GM18498 (cell line): ENCODE results near the gene PABPC1L2A.
"Not testable (repeated sequence)": the region's sequence is repeated elsewhere in the genome, so short reads cannot be mapped to it uniquely, and the experiment has no call there.

Experiments used
- ATAC-seq: cut with Tn5 transposase; IDR thresholded peaks from one replicate; pipeline ENCODE4 v1.9.1; 2021; ENCODE audit warnings: mild to moderate bottlenecking, moderate library complexity; ENCODE audit not compliant: unreplicated experiment

The PABPC1L2A gene

DNA sequence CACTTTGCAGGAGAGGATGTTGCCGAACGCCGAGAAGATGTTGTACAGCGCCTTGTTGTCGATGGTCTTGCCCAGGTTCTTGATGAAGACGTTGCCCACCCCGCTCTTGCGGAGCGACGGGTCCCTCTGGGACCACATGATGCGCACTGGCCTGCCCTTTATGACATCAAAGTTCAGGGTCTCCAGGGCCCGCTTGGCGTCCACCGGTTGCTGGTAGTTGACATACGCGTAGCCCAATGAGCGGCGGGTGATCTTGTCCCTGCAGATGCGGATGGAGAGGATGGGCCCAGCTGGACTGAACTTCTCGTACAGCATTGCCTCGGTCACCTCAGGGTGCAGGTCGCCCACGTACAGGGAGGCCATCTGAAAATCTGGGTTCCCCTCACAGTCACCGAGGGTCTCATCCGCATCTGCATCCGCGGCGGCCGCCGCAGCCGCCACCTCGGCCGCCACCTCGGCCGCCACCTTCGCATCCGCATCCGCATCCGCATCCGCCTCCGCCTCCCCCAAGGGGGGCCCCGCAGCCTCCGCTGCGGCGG is at the start of gene PABPC1L2A:
Gene PABPC1L2A (minus strand): TSS at position 489 of the 539 bp plus-strand sequence. CDS start 126 bp downstream, at position 363.
- ATAC-seq = not testable (repeated sequence)

DNA sequence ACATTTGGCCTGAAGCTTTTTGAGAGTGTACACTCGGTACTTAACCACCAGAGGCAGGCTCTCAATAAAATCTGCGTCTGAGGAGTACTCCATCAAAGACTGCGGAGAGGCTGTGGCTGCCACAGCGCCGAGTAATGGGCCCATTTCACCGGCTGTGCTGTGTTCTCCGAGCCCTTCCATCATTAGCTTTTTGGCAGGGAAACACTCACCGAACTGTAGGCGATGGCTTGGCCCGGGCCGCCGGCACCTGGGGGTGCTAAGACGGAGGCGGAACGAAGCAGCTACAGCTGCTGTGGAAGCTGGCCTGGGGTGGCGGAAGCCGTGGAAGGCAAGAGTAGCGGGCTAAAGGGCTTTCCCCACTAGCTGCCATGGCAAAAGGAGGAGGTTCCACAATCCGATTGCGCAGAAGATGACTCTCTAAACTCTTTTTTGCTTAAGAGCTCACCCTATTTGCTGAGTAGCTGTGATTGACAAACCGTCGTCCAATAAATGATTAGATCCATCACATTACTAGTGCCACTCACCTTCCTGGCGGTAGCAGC is 48.5 kb upstream of the PABPC1L2A start:
- ATAC-seq = peak; percentile 88

DNA sequence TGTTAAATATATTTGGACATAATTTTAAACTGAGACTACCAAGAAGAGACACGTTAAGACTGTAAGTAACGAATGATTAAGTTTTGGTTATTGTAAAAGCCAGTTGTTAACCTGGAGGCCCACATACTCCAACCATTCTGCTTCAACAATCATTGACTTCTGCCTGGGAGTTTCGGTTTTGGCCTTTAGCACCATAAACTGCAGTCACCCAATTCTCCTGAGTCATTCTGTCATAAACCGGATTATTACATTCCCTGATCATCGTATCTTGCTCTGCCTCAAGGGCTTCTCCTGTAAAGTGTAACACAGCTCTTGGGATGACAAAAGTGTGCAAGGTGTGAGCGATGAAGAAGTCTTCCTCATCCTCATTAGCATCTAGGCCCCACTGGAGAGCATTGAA is 46.9 kb upstream of the PABPC1L2A start:
- no peak for ATAC-seq

DNA sequence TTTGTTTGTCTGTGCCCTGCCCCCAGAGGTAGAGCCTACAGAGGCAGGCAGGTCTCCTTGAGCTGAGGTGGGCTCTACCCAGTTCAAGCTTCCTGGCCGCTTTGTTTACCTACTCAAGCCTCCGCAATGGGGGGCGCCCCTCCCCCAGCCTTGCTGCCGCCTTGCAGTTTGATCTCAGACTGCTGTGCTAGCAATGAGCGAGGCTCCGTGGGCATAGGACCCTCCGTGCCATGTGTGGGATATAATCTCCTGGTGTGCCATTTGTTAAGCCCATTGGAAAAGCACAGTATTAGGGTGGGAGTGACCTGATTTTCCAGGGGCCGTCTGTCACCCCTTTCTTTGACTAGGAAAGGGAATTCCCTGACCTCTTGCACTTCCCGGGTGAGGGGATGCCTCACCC is 20.2 kb upstream of the PABPC1L2A start:
- ATAC-seq = not testable (repeated sequence)

DNA sequence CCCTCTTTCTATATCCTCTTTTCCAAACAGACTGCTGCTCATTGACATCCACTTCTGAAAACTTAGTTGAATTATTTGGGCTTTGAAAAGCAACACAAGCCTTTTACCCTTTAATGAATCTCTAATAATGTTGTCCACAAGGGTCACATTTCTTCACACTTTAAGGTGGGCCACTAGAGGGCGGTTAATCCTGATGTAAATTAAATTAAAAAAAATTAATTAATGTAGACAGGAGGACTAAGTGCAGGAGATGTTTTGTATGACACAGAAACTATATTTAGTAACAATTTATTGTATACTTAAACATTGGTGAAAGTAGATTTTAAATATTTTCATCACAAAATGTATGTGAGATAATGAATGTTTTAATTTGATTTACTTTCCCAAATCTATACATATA is 7.5 kb upstream of the PABPC1L2A start:
- not testable (repeated sequence) for ATAC-seq

DNA sequence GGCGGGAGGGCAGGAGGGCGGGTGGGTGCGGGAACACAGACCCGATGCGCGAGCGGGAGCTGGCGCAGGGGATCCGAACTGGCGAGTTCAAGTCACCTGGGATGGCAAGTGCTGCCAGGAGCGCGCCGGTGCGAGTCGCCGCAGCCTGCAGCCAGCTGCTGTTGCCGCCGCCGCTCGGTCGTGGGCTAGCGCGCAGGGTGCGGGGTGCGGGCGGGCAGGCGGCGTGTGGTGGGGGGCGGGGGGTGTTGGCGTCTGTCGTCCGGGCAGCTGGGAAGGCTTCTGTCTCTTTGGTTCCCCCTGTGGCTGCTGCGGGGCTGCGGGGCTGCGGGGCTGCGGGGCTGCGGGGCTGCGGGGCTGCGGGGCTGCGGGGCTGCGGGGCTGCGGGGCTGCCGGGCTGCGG is 572 bp upstream of the PABPC1L2A start:
- not testable (repeated sequence) for ATAC-seq

DNA sequence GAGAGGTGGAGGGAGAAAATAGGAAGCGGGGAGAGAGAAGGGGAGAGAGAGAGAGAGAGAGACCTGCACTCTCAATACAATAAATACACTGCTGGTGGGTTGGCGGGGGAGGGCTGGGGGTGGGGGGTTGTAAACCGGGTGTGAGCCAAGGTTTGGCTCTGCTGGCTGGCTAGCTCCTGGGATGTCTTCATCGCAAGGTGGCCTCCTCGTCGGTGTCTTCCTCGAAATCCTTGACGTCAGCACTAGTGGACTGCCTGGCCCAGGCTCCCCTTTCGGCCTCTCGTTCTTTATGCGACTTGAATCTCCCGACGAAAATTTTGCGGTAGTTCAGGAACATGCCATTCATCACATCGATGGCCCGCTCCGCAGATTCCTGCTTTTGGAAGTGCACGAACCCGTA is 715 bp downstream of the PABPC1L2A start:
- not testable (repeated sequence) for ATAC-seq

DNA sequence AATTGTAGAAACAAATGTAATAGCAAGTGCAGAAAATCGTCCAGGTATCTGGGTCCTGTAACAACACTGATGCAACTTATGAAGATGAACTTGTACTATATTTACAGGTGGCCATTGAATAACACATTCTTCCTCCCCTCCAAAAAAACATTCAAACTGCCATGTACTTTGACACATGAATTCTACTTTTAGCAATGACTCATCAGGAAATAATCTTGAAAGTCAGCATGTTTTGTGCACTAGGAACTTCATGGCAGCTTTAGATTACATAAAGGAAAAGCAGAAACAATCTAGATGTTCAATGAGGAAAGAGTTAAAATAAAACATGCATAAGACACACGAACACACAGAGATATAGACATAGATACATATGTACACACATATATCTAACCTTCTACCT is 2.5 kb downstream of the PABPC1L2A start:
- no peak for ATAC-seq

DNA sequence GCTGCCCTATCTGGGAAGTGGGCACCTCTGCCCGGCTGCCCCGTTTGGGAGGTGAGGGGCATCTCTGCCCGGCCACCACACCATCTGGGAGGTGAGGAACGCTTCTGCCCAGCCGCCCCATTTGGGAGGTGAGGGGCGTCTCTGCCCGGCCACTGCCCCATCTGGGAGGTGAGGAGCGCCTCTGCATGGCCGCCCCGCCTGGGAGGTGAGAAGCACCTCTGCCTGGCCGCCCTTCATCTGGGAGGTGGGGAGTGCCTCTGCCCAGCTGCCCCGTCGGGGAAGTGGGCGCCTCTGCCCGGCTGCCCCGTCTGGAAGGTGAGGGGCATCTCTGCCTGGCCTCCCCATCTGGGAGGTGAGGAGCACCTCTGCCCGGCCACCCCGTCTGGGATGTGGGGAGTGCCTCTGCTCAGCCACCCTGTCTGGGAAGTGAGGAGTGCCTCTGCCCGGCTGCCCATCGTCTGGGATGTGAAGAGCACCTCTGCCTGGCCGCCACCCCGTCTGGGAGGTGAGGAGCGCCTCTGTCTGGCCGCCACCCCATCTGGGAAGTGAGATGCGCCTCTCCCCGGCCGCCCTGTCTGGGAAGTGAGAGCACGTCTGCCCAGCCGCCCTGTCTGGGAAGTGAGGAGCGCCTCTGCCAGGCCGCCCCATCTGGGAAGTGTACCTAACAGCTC is 9.8 kb downstream of the PABPC1L2A start:
- no peak for ATAC-seq

DNA sequence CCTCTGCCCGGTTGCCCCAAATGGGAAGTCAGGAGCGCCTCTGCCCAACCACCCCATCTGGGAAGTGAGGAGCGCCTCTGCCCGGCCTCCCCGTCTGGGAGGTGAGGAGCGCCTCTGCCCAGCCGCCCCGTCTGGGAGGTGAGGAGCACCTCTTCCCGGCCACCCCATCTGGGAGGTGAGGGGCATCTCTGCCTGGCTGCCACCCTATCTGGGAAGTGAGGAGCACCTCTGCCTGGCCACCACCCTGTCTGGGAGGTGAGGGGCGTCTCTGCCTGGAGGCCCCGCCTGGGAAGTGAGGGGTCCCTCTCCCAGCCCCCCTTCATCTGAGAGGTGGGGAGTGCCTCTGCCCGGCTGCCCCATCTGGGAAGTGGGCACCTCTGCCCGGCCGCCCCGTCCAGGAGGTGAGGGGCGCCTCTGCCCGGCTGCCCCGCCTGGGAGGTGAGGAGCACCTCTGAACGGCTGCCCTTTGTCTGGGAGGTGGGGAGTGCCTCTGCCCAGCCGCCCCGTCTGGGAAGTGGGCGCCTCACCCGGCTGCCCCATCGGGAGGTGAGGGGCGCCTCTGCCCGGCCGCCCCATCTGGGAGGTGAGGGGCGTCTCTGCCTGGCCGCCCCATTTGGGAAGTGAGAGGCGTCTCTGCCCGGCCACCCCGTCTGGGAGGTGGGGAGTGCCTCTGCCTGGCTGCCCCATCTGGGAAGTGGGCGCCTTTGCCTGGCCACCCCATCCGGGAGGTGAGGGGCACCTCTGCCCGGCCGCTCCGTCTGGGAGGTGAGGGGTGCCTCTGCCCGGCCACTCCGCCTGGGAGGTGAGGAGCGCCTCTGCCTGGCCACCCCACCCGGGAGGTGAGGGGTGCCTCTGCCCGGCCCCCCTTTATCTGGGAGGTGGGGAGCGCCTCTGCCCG is 10.6 kb downstream of the PABPC1L2A start:
- no peak for ATAC-seq

DNA sequence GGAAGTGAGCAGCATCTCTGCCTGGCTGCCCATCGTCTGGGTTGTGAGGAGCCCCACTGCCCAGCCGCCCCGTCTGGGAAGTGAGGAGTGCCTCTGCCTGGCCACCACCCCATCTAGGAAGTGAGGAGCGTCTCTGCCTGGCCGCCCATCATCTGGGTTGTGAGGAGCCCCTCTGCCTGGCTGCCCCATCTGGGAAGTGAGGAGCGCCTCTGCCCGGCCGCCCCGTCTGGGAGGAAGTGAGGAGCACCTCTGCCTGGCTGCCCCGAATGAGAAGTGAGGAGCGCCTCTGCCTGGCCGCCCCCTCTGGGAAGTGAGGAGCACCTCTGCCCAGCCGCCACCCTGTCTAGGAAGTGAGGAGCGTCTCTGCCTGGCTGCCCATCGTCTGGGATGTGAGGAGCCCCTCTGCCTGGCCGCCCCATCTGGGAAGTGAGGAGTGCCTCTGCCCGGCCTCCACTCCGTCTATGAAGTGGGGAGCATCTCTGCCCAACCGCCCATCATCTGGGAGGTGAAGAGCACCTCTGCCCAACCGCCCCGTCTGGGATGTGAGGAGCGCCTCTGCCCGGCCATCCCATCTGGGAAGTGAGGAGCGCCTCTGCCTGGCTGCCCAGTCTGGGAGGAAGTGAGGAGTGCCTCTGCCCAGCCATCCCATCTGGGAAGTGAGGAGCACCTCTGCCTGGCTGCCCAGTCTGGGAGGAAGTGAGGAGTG is 11.4 kb downstream of the PABPC1L2A start:
- ATAC-seq = not testable (repeated sequence)

DNA sequence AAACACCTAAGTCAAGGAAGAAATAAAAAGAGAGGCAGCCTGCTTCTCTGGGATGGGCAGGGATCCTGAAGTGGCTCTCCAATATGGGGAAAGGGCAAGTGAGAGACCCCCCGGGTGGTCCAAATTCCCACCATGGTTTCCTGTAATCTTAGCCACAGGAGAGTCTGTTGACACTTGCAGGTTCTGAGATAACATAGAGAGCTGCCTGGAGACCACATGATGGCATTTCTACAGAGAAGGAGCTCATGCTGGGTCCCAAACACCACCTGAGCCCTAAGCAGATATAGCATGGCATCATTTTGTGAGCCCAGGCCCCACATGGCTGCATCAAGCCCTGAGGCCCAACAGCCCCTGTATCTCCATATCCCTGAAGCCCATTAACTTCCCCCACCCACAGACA is 50.4 kb downstream of the PABPC1L2A start:
- no peak for ATAC-seq
